Measurements from ENCODE around the gene TOMM20.
"Not testable (repeated sequence)": the region's sequence is repeated elsewhere in the genome, so short reads cannot be mapped to it uniquely, and the experiment has no call there.

Gene TOMM20

GRCh38 chr1:235078480-235079381 lies 49.9 kb downstream of the TOMM20 start:
- no peak for DNase-seq (ENCODE audit: low spot score)

- DNase-seq (ENCODE audit: low spot score): no peak
These were observed 50.8 kb downstream of the TOMM20 start for GRCh38 chr1:235077571-235078479.

- DNase-seq (ENCODE audit: low spot score): no peak
These were observed 51.5 kb downstream of the TOMM20 start for GRCh38 chr1:235077163-235077540.

GRCh38 chr1:235076504-235077162 lies 52.0 kb downstream of the TOMM20 start:
- no peak for DNase-seq (ENCODE audit: low spot score)

- DNase-seq (ENCODE audit: low spot score): no peak
These were observed 52.8 kb downstream of the TOMM20 start for GRCh38 chr1:235075777-235076308.

GRCh38 chr1:235075048-235075776 lies 53.4 kb downstream of the TOMM20 start:
- peak; percentile 69 for DNase-seq (ENCODE audit: low spot score)

GRCh38 chr1:235074523-235075047 lies 54.1 kb downstream of the TOMM20 start:
- DNase-seq (ENCODE audit: low spot score): peak; percentile 48

- no peak for DNase-seq (ENCODE audit: low spot score)
These were observed 54.6 kb downstream of the TOMM20 start for GRCh38 chr1:235073968-235074522.

GRCh38 chr1:235073331-235073967 lies 55.2 kb downstream of the TOMM20 start:
- DNase-seq (ENCODE audit: low spot score): no peak

GRCh38 chr1:235072577-235072976 lies 56.1 kb downstream of the TOMM20 start:
- DNase-seq (ENCODE audit: low spot score): not testable (repeated sequence)

GRCh38 chr1:235072096-235072495 lies 56.5 kb downstream of the TOMM20 start:
- DNase-seq (ENCODE audit: low spot score): no peak

- DNase-seq (ENCODE audit: low spot score): no peak
These were observed 57.8 kb downstream of the TOMM20 start for GRCh38 chr1:235070819-235071218.

GRCh38 chr1:235069577-235070563 lies 58.8 kb downstream of the TOMM20 start:
- peak; percentile 39 for DNase-seq (ENCODE audit: low spot score)

- DNase-seq (ENCODE audit: low spot score): no peak
These were observed 59.5 kb downstream of the TOMM20 start for GRCh38 chr1:235069176-235069575.

GRCh38 chr1:235068158-235069121 lies 60.2 kb downstream of the TOMM20 start:
- no peak for DNase-seq (ENCODE audit: low spot score)

GRCh38 chr1:235067396-235068157 lies 61.1 kb downstream of the TOMM20 start:
- DNase-seq (ENCODE audit: low spot score): peak; percentile 90
